BJ (cell line): ENCODE measurements around the gene AFG3L2. TPM values are rescaled to one million over a fixed set of nuclear protein-coding genes. Genes with fewer than 3 reads are reported as not detected.

Source experiments
- CTCF ChIA-PET: fragments of 350-600 bp; formaldehyde crosslinking; extraction: SDS; loops from one replicate; lab custom pipeline; 2021; ENCODE audit warnings: antibody characterized with exemption, inconsistent platforms; lab: Yijun Ruan, JAX
- POLR2A ChIA-PET: fragments of 300-600 bp; sonication (Branson Sonifier 250); formaldehyde crosslinking; extraction: SDS; loops from one replicate; lab custom pipeline; 2021; ENCODE audit warnings: antibody characterized with exemption; lab: Charles Lee
- DNase-seq: peaks from one replicate; pipeline ENCODE4 v3.0.0-alpha.2; 2011; ENCODE audit warnings: low read depth
- H3K27me3 ChIP-seq: 2 replicates; pipeline ENCODE4 v1.6.0; 2011; ENCODE audit warnings: low read length; ENCODE audit not compliant: control insufficient read depth, insufficient read depth
- H3K36me3 ChIP-seq: 2 replicates; pipeline ENCODE4 v1.5.1; 2011; ENCODE audit warnings: low read length; ENCODE audit not compliant: control insufficient read depth, insufficient read depth
- H3K4me3 ChIP-seq: 2 replicates; pipeline ENCODE4 v1.5.1; 2011; ENCODE audit warnings: low read depth, mild to moderate bottlenecking, control low read depth, low read length
- polyA minus RNA-seq: library from RNA; depleted of rRNA, polyadenylated mRNA; stranded (reverse); fragments of >200 nt; gene quantifications from 2 replicates; pipeline ENCODE4 v1.2.3, GENCODE V29; 2011; rRNA and poly(A)+ RNA removed
- polyA plus RNA-seq: library from polyadenylated mRNA; depleted of rRNA; stranded (reverse); fragments of >200 nt; gene quantifications from 2 replicates; pipeline ENCODE4 v1.2.3, GENCODE V29; 2011; rRNA removed
- TF ChIP-seq, protein P1 (sequence below): IDR thresholded peaks from 2 replicates; pipeline ENCODE4 v1.5.1; 2011; ENCODE audit warnings: low read depth, mild to moderate bottlenecking, control low read depth, inconsistent platforms, low read length, moderate library complexity; ENCODE audit not compliant: insufficient read depth

AFG3L2 gene
- polyA plus RNA-seq (25.5 and 31.2 TPM in 2 replicates), polyA minus RNA-seq (16.5 and 18.5 TPM in 2 replicates)

DNA sequence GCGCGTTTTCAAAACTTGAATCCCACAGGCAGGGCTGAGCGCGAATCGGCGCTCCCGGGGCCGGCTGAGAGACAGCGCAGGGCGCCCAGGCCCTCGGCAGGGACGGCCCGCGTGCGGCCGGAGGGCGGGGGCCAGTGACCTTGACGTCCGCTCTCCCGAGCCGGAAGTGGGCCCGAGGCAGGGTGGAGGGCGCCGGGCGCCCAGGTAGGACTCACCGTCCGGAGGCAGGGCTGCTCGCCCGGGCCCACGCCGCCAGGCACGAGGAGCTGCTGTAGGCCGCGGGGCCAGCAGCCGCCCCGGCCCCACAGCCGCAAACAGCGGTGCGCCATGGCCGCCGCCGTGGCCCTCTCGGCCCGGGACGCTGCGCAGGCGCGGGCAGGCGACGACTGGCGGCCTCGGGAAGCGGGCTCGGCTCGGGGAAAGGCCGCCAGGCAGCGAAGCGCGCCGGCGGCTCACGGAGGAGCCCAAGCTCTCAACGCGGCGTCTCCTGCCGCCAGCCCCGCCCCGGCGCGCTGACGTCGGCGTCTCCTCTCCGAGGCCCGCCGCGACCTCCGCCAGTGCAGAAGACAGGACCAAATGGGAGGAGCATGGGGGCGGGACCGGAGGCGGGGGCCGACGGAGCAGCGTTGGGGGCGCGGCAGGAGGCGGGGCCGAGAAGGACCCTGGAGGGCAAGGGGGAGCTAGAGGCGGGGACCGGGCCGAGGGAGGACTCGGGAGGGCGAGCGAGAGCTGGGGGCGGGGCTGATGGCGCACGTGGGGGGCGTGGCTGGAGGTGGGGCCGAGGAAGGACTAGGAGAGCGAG, at the start of gene AFG3L2:
Gene AFG3L2 (minus strand): TSS at position 474 of the 802 bp plus-strand sequence. CDS start 145 bp downstream, at position 329.
- ChIA-PET POLR2A (interaction anchor here (0.6 to 1.3 kb wide), 5 partner anchors 17 to 319 kb away, joined by 3 to 14 read pairs (median 5); no protein-coding TSS in a partner anchor), CTCF (interaction anchor here (0.5 to 1.6 kb wide), 5 partner anchors 15 to 699 kb away, joined by 3 to 5 read pairs (median 3); no protein-coding TSS in a partner anchor)
- peak; percentile 90 for DNase-seq
- no peaks in the 10 kb centered on the region for H3K36me3 ChIP-seq
- H3K4me3 ChIP-seq = peak within 1 kb of the TSS; percentile 79
- TF ChIP-seq, protein P1, sequence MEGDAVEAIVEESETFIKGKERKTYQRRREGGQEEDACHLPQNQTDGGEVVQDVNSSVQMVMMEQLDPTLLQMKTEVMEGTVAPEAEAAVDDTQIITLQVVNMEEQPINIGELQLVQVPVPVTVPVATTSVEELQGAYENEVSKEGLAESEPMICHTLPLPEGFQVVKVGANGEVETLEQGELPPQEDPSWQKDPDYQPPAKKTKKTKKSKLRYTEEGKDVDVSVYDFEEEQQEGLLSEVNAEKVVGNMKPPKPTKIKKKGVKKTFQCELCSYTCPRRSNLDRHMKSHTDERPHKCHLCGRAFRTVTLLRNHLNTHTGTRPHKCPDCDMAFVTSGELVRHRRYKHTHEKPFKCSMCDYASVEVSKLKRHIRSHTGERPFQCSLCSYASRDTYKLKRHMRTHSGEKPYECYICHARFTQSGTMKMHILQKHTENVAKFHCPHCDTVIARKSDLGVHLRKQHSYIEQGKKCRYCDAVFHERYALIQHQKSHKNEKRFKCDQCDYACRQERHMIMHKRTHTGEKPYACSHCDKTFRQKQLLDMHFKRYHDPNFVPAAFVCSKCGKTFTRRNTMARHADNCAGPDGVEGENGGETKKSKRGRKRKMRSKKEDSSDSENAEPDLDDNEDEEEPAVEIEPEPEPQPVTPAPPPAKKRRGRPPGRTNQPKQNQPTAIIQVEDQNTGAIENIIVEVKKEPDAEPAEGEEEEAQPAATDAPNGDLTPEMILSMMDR = no peak
- no peaks in the 10 kb centered on the region for H3K27me3 ChIP-seq

GRCh38 chr18:12424252-12424651, 47.2 kb upstream of the AFG3L2 start:
- DNase-seq = no peak
- POLR2A ChIA-PET = no interaction called here
- CTCF ChIA-PET = interaction anchor here (0.7 to 1.4 kb wide), 3 partner anchors 18 to 511 kb away, joined by 3 read pairs; no protein-coding TSS in a partner anchor
- no peaks in the 10 kb centered on the region for H3K27me3 ChIP-seq
- peaks cover 8% of the 10 kb centered on the region for H3K36me3 ChIP-seq
- TF ChIP-seq, protein P1 = no peak
- no peak overlapping the region for H3K4me3 ChIP-seq

- Histone ChIP-seq H3K27me3 (no peaks in the 10 kb centered on the region), H3K4me3 (no peak overlapping the region), H3K36me3 (peaks cover 5% of the 10 kb centered on the region)
- no peak for DNase-seq
- TF ChIP-seq, protein P1 = no peak
- ChIA-PET CTCF (interaction anchor here (0.7 to 1.4 kb wide), 3 partner anchors 18 to 511 kb away, joined by 3 read pairs; no protein-coding TSS in a partner anchor), POLR2A (no interaction called here)
Measured at GRCh38 chr18:12423820-12424219, 46.8 kb upstream of the AFG3L2 start.

- TF ChIP-seq, protein P1 = no peak
- Histone ChIP-seq H3K36me3 (peaks cover 5% of the 10 kb centered on the region; the same call in 1 of the 2 replicates), H3K4me3 (no peak overlapping the region), H3K27me3 (no peaks in the 10 kb centered on the region)
- no peak for DNase-seq
- ChIA-PET CTCF (no interaction called here), POLR2A (interaction anchor here (0.6 kb wide), 1 partner anchor 28 kb away, joined by 3 read pairs; no protein-coding TSS in a partner anchor)
Measured at GRCh38 chr18:12423393-12423792, 46.4 kb upstream of the AFG3L2 start.

DNA sequence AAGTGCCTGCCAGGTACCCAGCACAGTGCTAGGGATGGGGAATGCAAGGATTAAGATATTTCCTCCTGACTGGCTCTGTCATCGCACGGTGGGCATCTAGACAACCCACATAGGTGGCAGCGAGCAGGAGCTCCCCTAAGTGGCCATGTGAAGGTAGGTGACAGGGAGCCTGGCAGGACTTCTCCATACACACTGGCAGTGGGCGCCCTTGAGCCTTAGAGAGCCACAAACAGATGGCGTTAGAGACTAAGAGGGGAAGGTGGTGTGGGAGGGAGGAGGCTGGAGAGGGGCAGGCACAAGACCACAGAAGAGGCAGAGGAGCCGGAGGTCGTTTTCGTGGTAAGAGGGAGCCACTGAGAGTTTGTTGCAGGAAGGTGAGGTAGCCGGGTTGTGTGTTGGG, 45.9 kb upstream of the AFG3L2 start:
- Histone ChIP-seq H3K27me3 (no peaks in the 10 kb centered on the region), H3K4me3 (no peak overlapping the region), H3K36me3 (peaks cover 5% of the 10 kb centered on the region; the same call in 1 of the 2 replicates)
- TF ChIP-seq, protein P1 = 0 out of 2 replicates have a peak, but pooled peaks have one; percentile 1
- ChIA-PET POLR2A (interaction anchor here (0.6 kb wide), 1 partner anchor 28 kb away, joined by 3 read pairs; no protein-coding TSS in a partner anchor), CTCF (no interaction called here)
- no peak for DNase-seq
